ENCODE measurements around the gene DOK7.

DOK7 gene

DNA sequence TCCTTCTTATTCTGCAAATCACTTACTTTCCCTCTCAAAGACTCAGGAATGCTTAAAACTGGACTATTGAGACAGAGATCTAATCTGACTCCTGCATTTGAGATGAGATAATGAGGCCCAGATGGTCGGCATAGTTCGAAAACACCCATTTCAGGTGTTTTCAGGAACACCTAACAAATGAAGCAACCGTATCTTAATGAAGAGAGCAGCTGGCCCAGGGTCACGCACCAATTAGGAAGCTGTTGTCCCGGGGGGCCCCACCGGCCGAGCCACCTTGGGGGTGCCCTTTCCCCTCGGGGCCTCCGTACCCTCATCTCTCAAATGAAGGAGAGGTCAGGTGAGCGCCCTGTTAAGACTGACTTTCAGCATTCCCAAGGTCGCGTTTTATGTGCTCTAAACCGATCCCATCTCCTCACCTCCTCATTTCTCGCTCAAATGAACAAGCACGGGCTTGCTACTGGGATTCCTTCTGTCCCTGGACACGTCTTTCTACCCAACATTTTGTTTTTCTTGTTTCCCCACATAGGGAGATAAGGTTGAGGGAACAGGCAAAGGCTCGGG, 68.3 kb downstream of the DOK7 start:
- TF ChIP-seq FOXP2 (optimal IDR thresholded peaks at IDR 0.05; ENCODE audit: borderline replicate concordance, extremely low read depth, extremely low read length, insufficient read depth) (no peak), POLR2AphosphoS5 (IDR thresholded peaks at IDR 0.05; ENCODE audit: low read depth, low read length) (no peak), SIN3A (IDR thresholded peaks at IDR 0.05; ENCODE audit: borderline replicate concordance, insufficient read depth, low read length) (no peak), TAF1 (IDR thresholded peaks at IDR 0.05; ENCODE audit: borderline replicate concordance, insufficient read depth, low read length) (no peak)
- TF ChIP-seq, protein P1, sequence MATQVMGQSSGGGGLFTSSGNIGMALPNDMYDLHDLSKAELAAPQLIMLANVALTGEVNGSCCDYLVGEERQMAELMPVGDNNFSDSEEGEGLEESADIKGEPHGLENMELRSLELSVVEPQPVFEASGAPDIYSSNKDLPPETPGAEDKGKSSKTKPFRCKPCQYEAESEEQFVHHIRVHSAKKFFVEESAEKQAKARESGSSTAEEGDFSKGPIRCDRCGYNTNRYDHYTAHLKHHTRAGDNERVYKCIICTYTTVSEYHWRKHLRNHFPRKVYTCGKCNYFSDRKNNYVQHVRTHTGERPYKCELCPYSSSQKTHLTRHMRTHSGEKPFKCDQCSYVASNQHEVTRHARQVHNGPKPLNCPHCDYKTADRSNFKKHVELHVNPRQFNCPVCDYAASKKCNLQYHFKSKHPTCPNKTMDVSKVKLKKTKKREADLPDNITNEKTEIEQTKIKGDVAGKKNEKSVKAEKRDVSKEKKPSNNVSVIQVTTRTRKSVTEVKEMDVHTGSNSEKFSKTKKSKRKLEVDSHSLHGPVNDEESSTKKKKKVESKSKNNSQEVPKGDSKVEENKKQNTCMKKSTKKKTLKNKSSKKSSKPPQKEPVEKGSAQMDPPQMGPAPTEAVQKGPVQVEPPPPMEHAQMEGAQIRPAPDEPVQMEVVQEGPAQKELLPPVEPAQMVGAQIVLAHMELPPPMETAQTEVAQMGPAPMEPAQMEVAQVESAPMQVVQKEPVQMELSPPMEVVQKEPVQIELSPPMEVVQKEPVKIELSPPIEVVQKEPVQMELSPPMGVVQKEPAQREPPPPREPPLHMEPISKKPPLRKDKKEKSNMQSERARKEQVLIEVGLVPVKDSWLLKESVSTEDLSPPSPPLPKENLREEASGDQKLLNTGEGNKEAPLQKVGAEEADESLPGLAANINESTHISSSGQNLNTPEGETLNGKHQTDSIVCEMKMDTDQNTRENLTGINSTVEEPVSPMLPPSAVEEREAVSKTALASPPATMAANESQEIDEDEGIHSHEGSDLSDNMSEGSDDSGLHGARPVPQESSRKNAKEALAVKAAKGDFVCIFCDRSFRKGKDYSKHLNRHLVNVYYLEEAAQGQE (IDR thresholded peaks at IDR 0.05; ENCODE audit: insufficient read depth in 1 of 2, low read depth in 2 of 2, low read length in 2 of 2) = no peak

DNA sequence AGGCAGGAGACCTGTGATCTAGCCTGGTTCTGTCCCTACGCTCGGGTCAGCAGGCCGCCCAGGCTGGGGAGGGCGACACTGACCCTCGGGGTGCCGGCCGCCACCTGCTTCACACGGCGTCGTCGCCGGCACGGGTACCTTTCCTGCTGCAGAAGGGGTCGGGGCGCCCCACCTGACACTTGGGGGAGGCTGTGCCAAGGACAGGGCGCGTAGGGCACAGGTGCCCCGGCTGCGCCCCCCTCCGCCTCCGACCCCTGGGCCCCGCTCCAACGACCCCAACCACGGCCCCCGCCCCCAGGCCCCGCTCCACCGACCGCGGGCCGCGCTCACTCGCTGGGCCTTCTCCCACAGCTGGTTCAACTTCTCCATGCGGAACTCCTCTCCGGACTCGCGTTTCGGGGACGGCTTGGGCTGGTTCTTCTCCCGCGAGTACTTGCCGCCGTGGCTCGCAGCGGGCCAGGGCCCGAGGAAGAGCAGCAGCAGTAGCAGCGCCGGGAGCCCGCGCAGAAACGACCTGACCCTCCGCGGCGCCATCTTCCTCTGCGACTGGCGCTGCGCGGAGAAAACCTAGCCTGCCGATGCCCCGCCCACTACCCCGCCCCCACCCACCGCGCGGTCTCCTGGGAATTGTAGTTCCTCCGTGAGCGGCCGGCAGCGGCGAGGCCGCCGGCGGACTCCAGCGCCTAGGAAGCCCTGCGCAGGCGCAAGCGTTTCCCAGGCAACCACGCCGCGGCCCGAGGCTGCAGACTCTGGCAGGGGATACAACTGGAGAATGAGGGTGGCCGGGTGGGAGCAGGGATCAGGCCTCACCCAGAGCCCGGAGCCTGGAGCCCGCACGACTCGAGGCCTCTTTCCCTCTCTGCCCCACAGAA, 69.0 kb downstream of the DOK7 start, which contains the start of gene LRPAP1:
LRPAP1 (minus strand) TSS at position 544 of the 872 bp plus-strand sequence; CDS start at position 534, 10 bp downstream.
- TF ChIP-seq POLR2AphosphoS5 (IDR thresholded peaks at IDR 0.05; ENCODE audit: low read depth, low read length) = peak; percentile 91; the same call in 1 of the 2 replicates
- TF ChIP-seq TAF1 (IDR thresholded peaks at IDR 0.05; ENCODE audit: borderline replicate concordance, insufficient read depth, low read length) = peak; percentile 89; the same call in 1 of the 2 replicates
- TF ChIP-seq, protein P1 (IDR thresholded peaks at IDR 0.05; ENCODE audit: insufficient read depth in 1 of 2, low read depth in 2 of 2, low read length in 2 of 2) = peak; percentile 10 to 32; a peak in 1 of 4 replicates
- TF ChIP-seq FOXP2 (optimal IDR thresholded peaks at IDR 0.05; ENCODE audit: borderline replicate concordance, extremely low read depth, extremely low read length, insufficient read depth) = no peak
- 0 out of 2 replicates have a peak, but pooled peaks have one; percentile 36 for TF ChIP-seq SIN3A (IDR thresholded peaks at IDR 0.05; ENCODE audit: borderline replicate concordance, insufficient read depth, low read length)

GRCh38 chr4:3532751-3533422, 69.8 kb downstream of the DOK7 start:
- TF ChIP-seq, protein P1 (IDR thresholded peaks at IDR 0.05; ENCODE audit: insufficient read depth in 1 of 2, low read depth in 2 of 2, low read length in 2 of 2) = no peak
- TF ChIP-seq POLR2AphosphoS5 (IDR thresholded peaks at IDR 0.05; ENCODE audit: low read depth, low read length) = no peak
- no peak for TF ChIP-seq SIN3A (IDR thresholded peaks at IDR 0.05; ENCODE audit: borderline replicate concordance, insufficient read depth, low read length)
- TF ChIP-seq TAF1 (IDR thresholded peaks at IDR 0.05; ENCODE audit: borderline replicate concordance, insufficient read depth, low read length) = no peak
- no peak for TF ChIP-seq FOXP2 (optimal IDR thresholded peaks at IDR 0.05; ENCODE audit: borderline replicate concordance, extremely low read depth, extremely low read length, insufficient read depth)

- no peak for TF ChIP-seq FOXP2 (optimal IDR thresholded peaks at IDR 0.05; ENCODE audit: borderline replicate concordance, extremely low read depth, extremely low read length, insufficient read depth)
- TF ChIP-seq, protein P1 (IDR thresholded peaks at IDR 0.05; ENCODE audit: insufficient read depth in 1 of 2, low read depth in 2 of 2, low read length in 2 of 2) = no peak
- no peak for TF ChIP-seq SIN3A (IDR thresholded peaks at IDR 0.05; ENCODE audit: borderline replicate concordance, insufficient read depth, low read length)
- no peak for TF ChIP-seq POLR2AphosphoS5 (IDR thresholded peaks at IDR 0.05; ENCODE audit: low read depth, low read length)
- TF ChIP-seq TAF1 (IDR thresholded peaks at IDR 0.05; ENCODE audit: borderline replicate concordance, insufficient read depth, low read length) = no peak
Observed at GRCh38 chr4:3533423-3533820, 70.3 kb downstream of the DOK7 start.
